MM.1S (cell line): ENCODE results near the gene RABGEF1.
"Not testable (repeated sequence)": the region's sequence is repeated elsewhere in the genome, so short reads cannot be mapped to it uniquely, and the experiment has no call there.

Experiments
- DNase-seq: peaks from one replicate; pipeline ENCODE4 v3.0.0-alpha.2; 2015
- H2AFZ ChIP-seq: fragments of 300-600 bp; sonication (generic); 2 replicates; pipeline ENCODE4 v1.6.0; 2016; ENCODE audit warnings: antibody characterized with exemption, low read length
- H3F3A ChIP-seq: fragments of 300-600 bp; sonication (generic); 2 replicates; pipeline ENCODE4 v1.6.1; 2016; ENCODE audit warnings: mild to moderate bottlenecking, antibody characterized with exemption, low read length, moderate library complexity, mixed read lengths; ENCODE audit not compliant: insufficient read depth
- H3K27ac ChIP-seq: fragments of 300-600 bp; sonication (generic); 2 replicates; pipeline ENCODE4 v1.5.1; 2016; ENCODE audit warnings: mild to moderate bottlenecking, low read length
- H3K27me3 ChIP-seq: fragments of 300-600 bp; sonication (generic); replicated peaks from 2 replicates; pipeline ENCODE4 v1.6.0; 2016; ENCODE audit warnings: low read length; ENCODE audit not compliant: insufficient read depth
- H3K36me3 ChIP-seq: fragments of 300-600 bp; sonication (generic); replicated peaks from 2 replicates; pipeline ENCODE4 v1.6.1; 2016; ENCODE audit warnings: mild to moderate bottlenecking, low read length, mixed read lengths; ENCODE audit not compliant: insufficient read depth
- H3K4me1 ChIP-seq: fragments of 300-600 bp; sonication (generic); 2 replicates; pipeline ENCODE4 v1.6.1; 2016; ENCODE audit warnings: low read length, mixed read lengths
- H3K4me2 ChIP-seq: fragments of 300-600 bp; sonication (generic); 2 replicates; pipeline ENCODE4 v1.6.0; 2016; ENCODE audit warnings: low read depth, low read length
- H3K4me3 ChIP-seq: fragments of 300-600 bp; sonication (generic); 2 replicates; pipeline ENCODE4 v1.5.1; 2016; ENCODE audit warnings: low read length, mixed read lengths
- H3K79me2 ChIP-seq: fragments of 300-600 bp; sonication (generic); 2 replicates; pipeline ENCODE4 v1.6.1; 2016; ENCODE audit warnings: mixed run types, low read length, mixed read lengths
- H3K9ac ChIP-seq: fragments of 300-600 bp; sonication (generic); 2 replicates; pipeline ENCODE4 v1.6.1; 2016; ENCODE audit warnings: low read length, mixed read lengths
- H3K9me2 ChIP-seq: fragments of 300-600 bp; sonication (generic); replicated peaks from 2 replicates; pipeline ENCODE4 v1.6.1; 2016; ENCODE audit warnings: mild to moderate bottlenecking, low read length, mixed read lengths; ENCODE audit not compliant: insufficient read depth
- H3K9me3 ChIP-seq: fragments of 300-600 bp; sonication (generic); replicated peaks from 2 replicates; pipeline ENCODE4 v1.6.1; 2016; ENCODE audit warnings: mild to moderate bottlenecking, low read length, mixed read lengths; ENCODE audit not compliant: insufficient read depth
- H4K20me1 ChIP-seq: fragments of 300-600 bp; sonication (generic); 2 replicates; pipeline ENCODE4 v1.6.1; 2016; ENCODE audit warnings: mild to moderate bottlenecking, low read length, moderate library complexity, mixed read lengths; ENCODE audit not compliant: insufficient read depth
- CTCF ChIP-seq: fragments of 300-600 bp; sonication (generic); IDR thresholded peaks from 2 replicates; pipeline ENCODE4 v1.5.1; 2016; ENCODE audit warnings: antibody characterized with exemption, low read length, mixed read lengths
- EZH2 ChIP-seq: fragments of 300-600 bp; sonication (generic); optimal IDR thresholded peaks from 2 replicates; pipeline ENCODE3; 2017; ENCODE audit warnings: low read depth, mild to moderate bottlenecking, antibody characterized with exemption, low read length, mixed read lengths
- EZH2phosphoT487 ChIP-seq: fragments of 300-600 bp; sonication (generic); IDR thresholded peaks from 2 replicates; pipeline ENCODE4 v1.6.1; 2018; ENCODE audit warnings: antibody characterized with exemption, low read length

RABGEF1 gene

GRCh38 chr7:66810716-66811115 is 70.2 kb downstream of the RABGEF1 start:
- Histone ChIP-seq H3K79me2 (no peaks in the 10 kb centered on the region), H3K9me3 (no peaks in the 10 kb centered on the region), H3K4me3 (no peak overlapping the region), H3K4me2 (no peak overlapping the region), H3K9ac (no peak overlapping the region), H2AFZ (no peak overlapping the region), H3K4me1 (no peaks in the 10 kb centered on the region), H3K36me3 (no peaks in the 10 kb centered on the region; the same call in 1 of the 2 replicates), H3K27me3 (no peaks in the 10 kb centered on the region), H3K9me2 (no peaks in the 10 kb centered on the region), H3K27ac (no peak overlapping the region), H4K20me1 (no peaks in the 10 kb centered on the region), H3F3A (no peaks in the 10 kb centered on the region)
- DNase-seq = no peak
- no peak for TF ChIP-seq CTCF

GRCh38 chr7:66815186-66815875 is 74.8 kb downstream of the RABGEF1 start:
- not testable (repeated sequence) for H3F3A ChIP-seq, H3K27me3 ChIP-seq, H3K4me2 ChIP-seq, H3K9me2 ChIP-seq, H3K4me1 ChIP-seq, H2AFZ ChIP-seq, H3K79me2 ChIP-seq, H3K4me3 ChIP-seq, H4K20me1 ChIP-seq, H3K27ac ChIP-seq, H3K9me3 ChIP-seq, H3K9ac ChIP-seq, H3K36me3 ChIP-seq, DNase-seq

DNA sequence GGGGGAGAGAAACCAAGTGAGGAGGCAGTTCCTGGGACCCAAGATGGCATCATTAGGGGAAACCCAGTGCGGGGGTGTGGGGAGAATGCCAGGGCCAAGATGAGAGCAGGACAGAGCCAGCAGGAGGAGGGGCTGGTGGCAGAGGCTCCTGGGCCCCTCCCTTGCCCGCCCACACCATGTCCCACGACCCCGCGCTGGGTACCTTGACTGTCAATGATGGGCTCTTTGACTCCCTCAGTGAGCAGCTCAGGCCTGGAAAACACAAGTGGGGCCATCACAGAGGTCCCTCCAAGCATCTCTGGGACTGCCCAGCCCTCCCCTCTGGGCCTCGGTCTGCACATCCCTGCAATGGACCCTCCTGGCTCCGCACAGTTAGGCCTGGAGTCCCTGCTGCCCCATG is 75.4 kb downstream of the RABGEF1 start:
- Histone ChIP-seq H3K79me2 (no peaks in the 10 kb centered on the region), H3K9me3 (no peaks in the 10 kb centered on the region), H3K27ac (no peak overlapping the region), H3K9me2 (no peaks in the 10 kb centered on the region), H4K20me1 (no peaks in the 10 kb centered on the region), H3K36me3 (no peaks in the 10 kb centered on the region), H3K4me2 (no peak overlapping the region), H2AFZ (no peak overlapping the region), H3F3A (no peaks in the 10 kb centered on the region), H3K27me3 (no peaks in the 10 kb centered on the region), H3K4me1 (no peaks in the 10 kb centered on the region), H3K4me3 (no peak overlapping the region), H3K9ac (no peak overlapping the region)
- no peak for TF ChIP-seq EZH2
- no peak for TF ChIP-seq CTCF
- no peak for TF ChIP-seq EZH2phosphoT487
- no peak for DNase-seq

DNA sequence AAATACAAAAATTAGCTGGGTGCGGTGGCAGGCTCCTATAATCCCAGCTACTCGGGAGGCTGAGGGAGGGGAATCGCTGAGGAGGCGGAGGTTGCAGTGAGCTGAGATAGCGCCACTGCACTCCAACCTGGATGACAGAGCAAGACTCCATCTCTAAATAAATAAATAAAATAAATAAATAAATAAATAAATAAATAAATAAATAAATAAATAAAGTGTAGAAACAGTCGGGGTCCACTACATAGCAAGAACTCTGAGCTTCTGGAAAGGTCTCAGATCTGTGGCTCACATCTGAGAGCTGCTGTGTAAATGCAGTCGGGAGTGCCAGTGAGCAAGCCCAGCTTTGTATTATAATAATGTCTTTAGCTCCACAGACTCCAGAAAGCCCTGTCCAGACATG is 76.1 kb downstream of the RABGEF1 start:
- H3K9me3 ChIP-seq, H3K27me3 ChIP-seq, H3K36me3 ChIP-seq, H3F3A ChIP-seq, H2AFZ ChIP-seq, H3K9ac ChIP-seq, H3K9me2 ChIP-seq, H4K20me1 ChIP-seq, DNase-seq, H3K4me2 ChIP-seq, H3K27ac ChIP-seq, H3K79me2 ChIP-seq, H3K4me3 ChIP-seq, H3K4me1 ChIP-seq: not testable (repeated sequence)

- not testable (repeated sequence) for H3K79me2 ChIP-seq, H3K9me2 ChIP-seq, H3K4me3 ChIP-seq, H3K27me3 ChIP-seq, H3K4me1 ChIP-seq, H2AFZ ChIP-seq, DNase-seq, H3K9ac ChIP-seq, H3K9me3 ChIP-seq, H3K4me2 ChIP-seq, H3F3A ChIP-seq, H4K20me1 ChIP-seq, H3K27ac ChIP-seq, H3K36me3 ChIP-seq
These were observed 76.8 kb downstream of the RABGEF1 start for GRCh38 chr7:66817208-66817795.

DNA sequence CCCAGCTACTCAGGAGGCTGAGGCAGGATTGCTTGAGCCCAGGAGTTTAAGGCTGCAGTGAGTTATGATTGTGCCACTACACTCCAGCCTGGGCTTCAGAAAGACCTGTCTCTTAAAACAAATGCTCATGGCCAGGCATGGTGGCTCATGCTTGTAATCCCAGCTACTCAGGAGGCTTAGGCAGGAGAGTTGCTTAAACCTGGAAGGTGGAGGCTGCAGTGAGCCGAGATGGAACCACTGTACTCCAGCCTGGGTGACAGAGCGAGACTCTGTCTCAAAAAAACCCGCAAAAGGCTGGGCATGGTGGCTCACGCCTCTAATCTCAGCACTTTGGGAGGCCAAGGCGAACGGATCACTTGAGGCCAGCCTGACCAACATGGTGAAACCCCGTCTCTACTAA is 77.4 kb downstream of the RABGEF1 start:
- H3K27ac ChIP-seq, H3K9ac ChIP-seq, H3F3A ChIP-seq, H4K20me1 ChIP-seq, H3K4me1 ChIP-seq, H3K27me3 ChIP-seq, DNase-seq, H3K4me2 ChIP-seq, H2AFZ ChIP-seq, H3K9me3 ChIP-seq, H3K79me2 ChIP-seq, H3K9me2 ChIP-seq, H3K4me3 ChIP-seq, H3K36me3 ChIP-seq: not testable (repeated sequence)
